NT2/D1 (cell line): ENCODE data around the gene MYO3B.

ENCODE experiments used
- SUZ12 ChIP-seq: IDR thresholded peaks from 2 replicates; pipeline ENCODE4 v1.6.1; 2011; ENCODE audit not compliant: insufficient read length, insufficient read depth; ENCODE audit errors: extremely low read depth
- YY1 ChIP-seq: IDR thresholded peaks from 2 replicates; pipeline ENCODE4 v1.6.1; 2011; ENCODE audit not compliant: insufficient read length, insufficient read depth
- ZNF274 ChIP-seq: IDR thresholded peaks from 2 replicates; pipeline ENCODE4 v1.6.1; 2011; ENCODE audit warnings: mild to moderate bottlenecking, low read depth, low read length

DNA sequence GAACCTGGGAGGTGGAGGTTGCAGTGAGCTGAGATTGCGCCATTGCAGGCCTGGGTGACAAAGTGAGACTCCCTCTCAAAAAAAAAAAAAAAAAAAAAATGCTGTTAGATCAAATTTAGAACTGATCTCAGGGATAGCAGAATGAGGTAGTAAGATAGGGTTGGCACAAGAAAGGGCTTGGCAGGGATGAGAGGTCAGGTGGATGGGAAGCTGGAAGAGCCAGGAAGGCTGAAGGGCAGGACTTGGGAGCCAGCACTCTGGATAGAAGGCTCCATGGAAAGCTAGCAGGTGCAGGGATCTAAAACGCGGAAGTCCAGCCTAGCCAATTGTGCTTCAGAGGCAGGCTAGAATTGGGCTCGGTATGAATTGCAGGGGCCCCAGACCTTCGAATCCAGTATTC is 286.3 kb downstream of the MYO3B start:
- TF ChIP-seq ZNF274 (no peak), YY1 (no peak), SUZ12 (no peak)
